ENCODE measurements around the gene SPATA31E1. TPM values are rescaled to one million over a fixed set of nuclear protein-coding genes. Genes with fewer than 3 reads are reported as not detected.

The SPATA31E1 gene
- total and polyA plus RNA-seq, 10 of the 15 experiments (the other 5 are each of a cell fraction or from before 2014, with no cell fraction given): not detected

DNA sequence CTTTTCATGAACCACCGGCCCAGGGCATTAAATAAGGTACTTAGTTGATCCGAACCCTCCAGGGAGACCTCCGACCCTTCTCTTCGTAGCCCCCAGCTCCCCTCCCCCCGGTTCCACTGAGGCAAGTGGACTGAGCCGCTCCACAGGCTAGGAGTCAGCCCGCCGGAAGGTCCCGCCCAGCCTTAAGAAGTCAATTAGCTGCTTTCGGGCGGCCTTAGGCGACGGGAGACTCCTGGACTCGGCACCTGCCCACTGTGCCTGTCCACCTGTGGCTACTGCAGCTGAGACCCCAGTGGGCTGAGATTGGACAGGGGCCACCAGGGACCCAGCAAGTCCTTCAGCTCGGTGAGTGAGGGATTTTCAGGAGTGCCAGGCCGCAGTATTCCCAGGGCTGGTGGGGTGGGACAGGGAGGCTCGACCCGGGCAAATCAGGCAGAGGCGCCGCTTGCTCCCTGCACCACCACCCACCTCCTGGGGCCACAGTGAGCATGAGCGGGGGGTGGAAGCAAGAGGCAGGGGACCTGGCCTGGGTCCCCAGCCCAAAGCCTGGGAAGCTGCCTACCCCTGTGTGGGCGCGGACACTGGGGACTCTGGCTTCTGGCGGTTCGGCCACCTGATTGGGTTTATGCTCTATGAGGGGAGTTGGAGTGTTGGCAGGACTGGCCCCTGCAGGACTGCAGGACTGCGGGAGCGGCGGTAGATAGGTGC is 39.6 kb upstream of the SPATA31E1 start:
- Histone ChIP-seq H2AFZ (ENCODE audit: control insufficient read depth, low read depth, low read length) (no peak overlapping the region), H4K20me1 (ENCODE audit: control insufficient read depth, insufficient read depth) (no peaks in the 10 kb centered on the region), H3K4me3 (no peak overlapping the region), H3K4me2 (ENCODE audit: control insufficient read depth, insufficient read depth) (no peak overlapping the region), H3K27me3 (replicated peaks in 1 of 2; ENCODE audit: control insufficient read depth in 2 of 2, insufficient read depth in 2 of 2, low read length in 1 of 2) (no peaks in the 10 kb centered on the region), H3K9ac (ENCODE audit: control insufficient read depth, insufficient read depth, low read length) (no peak overlapping the region), H3K9me3 (replicated peaks; ENCODE audit: control insufficient read depth, insufficient read depth, low read length) (no peaks in the 10 kb centered on the region), H3K79me2 (ENCODE audit: control insufficient read depth, insufficient read depth, low read length) (no peaks in the 10 kb centered on the region), H3K36me3 (ENCODE audit: control insufficient read depth in 2 of 2, insufficient read depth in 2 of 2, low read length in 1 of 2) (no peaks in the 10 kb centered on the region), H3K4me1 (ENCODE audit: control insufficient read depth, insufficient read depth, low read length) (no peaks in the 10 kb centered on the region), H3K27ac (ENCODE audit: control insufficient read depth, insufficient read depth) (no peak overlapping the region)
- intact Hi-C loops (cut with micrococcal nuclease; ENCODE audit: unreplicated experiment): no loop called here
- TF ChIP-seq SMC3 (IDR thresholded peaks at IDR 0.05; ENCODE audit: borderline replicate concordance, low read length) (no peak), CHD2 (IDR thresholded peaks at IDR 0.05; ENCODE audit: borderline replicate concordance, low read depth, low read length) (no peak), RBBP5 (conservative IDR thresholded peaks at IDR 0.05) (no peak), SREBF2 (IDR thresholded peaks at IDR 0.05; ENCODE audit: low read length) (no peak), BMI1 (IDR thresholded peaks at IDR 0.05; ENCODE audit: borderline replicate concordance) (no peak), NR2C2 (IDR thresholded peaks at IDR 0.05; ENCODE audit: borderline replicate concordance, control insufficient read depth, insufficient read length, low read depth) (no peak), SP1 (IDR thresholded peaks at IDR 0.05; ENCODE audit: low read depth, low read length) (no peak), CHD4 (IDR thresholded peaks at IDR 0.05) (no peak), SREBF1 (IDR thresholded peaks at IDR 0.05; ENCODE audit: low read length) (no peak), TCF7 (IDR thresholded peaks at IDR 0.05; ENCODE audit: borderline replicate concordance) (no peak), SMAD1 (IDR thresholded peaks at IDR 0.05; ENCODE audit: low read depth, partially characterized antibody) (no peak), BHLHE40 (IDR thresholded peaks at IDR 0.05; ENCODE audit: borderline replicate concordance in 1 of 2, low read depth in 2 of 2, low read length in 1 of 2) (no peak), MYB (IDR thresholded peaks at IDR 0.05; ENCODE audit: borderline replicate concordance, low read depth, low read length) (no peak)
- TF ChIP-seq, protein P1, sequence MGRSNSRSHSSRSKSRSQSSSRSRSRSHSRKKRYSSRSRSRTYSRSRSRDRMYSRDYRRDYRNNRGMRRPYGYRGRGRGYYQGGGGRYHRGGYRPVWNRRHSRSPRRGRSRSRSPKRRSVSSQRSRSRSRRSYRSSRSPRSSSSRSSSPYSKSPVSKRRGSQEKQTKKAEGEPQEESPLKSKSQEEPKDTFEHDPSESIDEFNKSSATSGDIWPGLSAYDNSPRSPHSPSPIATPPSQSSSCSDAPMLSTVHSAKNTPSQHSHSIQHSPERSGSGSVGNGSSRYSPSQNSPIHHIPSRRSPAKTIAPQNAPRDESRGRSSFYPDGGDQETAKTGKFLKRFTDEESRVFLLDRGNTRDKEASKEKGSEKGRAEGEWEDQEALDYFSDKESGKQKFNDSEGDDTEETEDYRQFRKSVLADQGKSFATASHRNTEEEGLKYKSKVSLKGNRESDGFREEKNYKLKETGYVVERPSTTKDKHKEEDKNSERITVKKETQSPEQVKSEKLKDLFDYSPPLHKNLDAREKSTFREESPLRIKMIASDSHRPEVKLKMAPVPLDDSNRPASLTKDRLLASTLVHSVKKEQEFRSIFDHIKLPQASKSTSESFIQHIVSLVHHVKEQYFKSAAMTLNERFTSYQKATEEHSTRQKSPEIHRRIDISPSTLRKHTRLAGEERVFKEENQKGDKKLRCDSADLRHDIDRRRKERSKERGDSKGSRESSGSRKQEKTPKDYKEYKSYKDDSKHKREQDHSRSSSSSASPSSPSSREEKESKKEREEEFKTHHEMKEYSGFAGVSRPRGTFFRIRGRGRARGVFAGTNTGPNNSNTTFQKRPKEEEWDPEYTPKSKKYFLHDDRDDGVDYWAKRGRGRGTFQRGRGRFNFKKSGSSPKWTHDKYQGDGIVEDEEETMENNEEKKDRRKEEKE (IDR thresholded peaks at IDR 0.05): no peak
- POLR2A ChIA-PET: no interaction called here
- FAIRE-seq (no peak), DNase-seq (ENCODE audit: low read depth, low spot score) (no peak), ATAC-seq (no peak)
- CTCF ChIA-PET: no interaction called here
- in situ Hi-C loops (cut with MboI): no loop called here
- RAD21 ChIA-PET (ENCODE audit: unreplicated experiment): no interaction called here
- WGBS (ENCODE audit: insufficient coverage, insufficient replicate concordance, low lambda C conversion rate, missing lambda C conversion rate): 58% methylated on average over 28 of the region's 28 CpGs
- no TSS peak for BruUV-seq (replicated peaks)
- SMC1A ChIA-PET (ENCODE audit: uncharacterized antibody, unreplicated experiment): no interaction called here

Data from GM12878 (cell line).